ENCODE measurements around the gene KCNMB3.

Gene KCNMB3, protein sequence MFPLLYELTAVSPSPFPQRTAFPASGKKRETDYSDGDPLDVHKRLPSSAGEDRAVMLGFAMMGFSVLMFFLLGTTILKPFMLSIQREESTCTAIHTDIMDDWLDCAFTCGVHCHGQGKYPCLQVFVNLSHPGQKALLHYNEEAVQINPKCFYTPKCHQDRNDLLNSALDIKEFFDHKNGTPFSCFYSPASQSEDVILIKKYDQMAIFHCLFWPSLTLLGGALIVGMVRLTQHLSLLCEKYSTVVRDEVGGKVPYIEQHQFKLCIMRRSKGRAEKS

DNA sequence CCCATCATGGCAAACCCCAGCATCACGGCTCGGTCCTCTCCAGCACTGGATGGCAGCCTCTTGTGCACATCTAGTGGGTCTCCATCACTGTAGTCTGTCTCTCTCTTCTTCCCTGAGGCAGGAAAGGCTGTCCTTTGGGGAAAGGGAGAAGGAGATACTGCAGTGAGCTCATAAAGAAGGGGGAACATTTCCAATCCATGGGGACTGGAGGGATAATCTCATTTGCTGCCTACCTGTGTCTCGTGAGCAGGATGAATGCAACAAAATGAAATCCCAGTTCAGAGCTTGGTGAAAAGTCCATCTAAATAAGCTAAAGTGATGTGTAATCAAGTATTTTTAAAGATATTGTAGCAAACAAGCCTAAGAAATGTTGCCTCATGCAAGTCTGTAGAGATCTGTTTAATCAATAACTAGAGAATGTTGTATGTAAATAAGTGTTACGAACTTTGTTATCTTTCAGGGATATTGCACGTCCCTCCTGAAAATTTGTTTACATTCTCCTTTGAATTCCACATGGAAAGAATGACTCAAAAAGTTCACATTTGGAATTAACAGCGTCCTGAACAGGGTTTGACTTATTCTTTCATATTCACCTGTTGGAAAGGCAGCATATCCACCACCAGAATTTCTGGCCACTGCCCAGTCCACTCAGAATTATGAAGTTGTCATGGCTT, at the start of gene KCNMB3:
Gene KCNMB3 (minus strand): TSS at position 312 of the 674 bp plus-strand sequence. CDS start 124 bp downstream, at position 188.
- ChIA-PET POLR2A (no interaction called here), CTCF (no interaction called here)
- Histone ChIP-seq H3K27ac (ENCODE audit: extremely low read depth, low read depth, low read length) (no peak within 1 kb of the TSS), H3K36me3 (ENCODE audit: control insufficient read depth in 2 of 2, insufficient read depth in 1 of 2, low read length in 2 of 2) (peaks cover 0 to 18% of the 10 kb centered on the region in 2 experiments; a peak in 1 of 3 replicates), H3K4me1 (ENCODE audit: control insufficient read depth, insufficient read depth, low read length) (no peaks in the 10 kb centered on the region), H3K4me3 (ENCODE audit: low read depth, low read length) (no peak within 1 kb of the TSS), H3K9me3 (ENCODE audit: control insufficient read depth, insufficient read depth, low read depth, low read length) (no peaks in the 10 kb centered on the region)
- TF ChIP-seq ZNF530 (tag by site-specific recombination; IDR thresholded peaks at IDR 0.05; ENCODE audit: low read depth) (no peak), SP3 (tag by site-specific recombination; IDR thresholded peaks at IDR 0.05) (no peak), ZNF600 (tag by site-specific recombination; IDR thresholded peaks at IDR 0.05) (no peak), ZNF214 (tag by site-specific recombination; IDR thresholded peaks at IDR 0.05; ENCODE audit: borderline replicate concordance) (no peak), ZBTB21 (tag by site-specific recombination; IDR thresholded peaks at IDR 0.05) (no peak), ZBTB17 (tag by site-specific recombination; IDR thresholded peaks at IDR 0.05) (no peak), ZFP41 (tag by site-specific recombination; IDR thresholded peaks at IDR 0.05; ENCODE audit: borderline replicate concordance) (no peak)

DNA sequence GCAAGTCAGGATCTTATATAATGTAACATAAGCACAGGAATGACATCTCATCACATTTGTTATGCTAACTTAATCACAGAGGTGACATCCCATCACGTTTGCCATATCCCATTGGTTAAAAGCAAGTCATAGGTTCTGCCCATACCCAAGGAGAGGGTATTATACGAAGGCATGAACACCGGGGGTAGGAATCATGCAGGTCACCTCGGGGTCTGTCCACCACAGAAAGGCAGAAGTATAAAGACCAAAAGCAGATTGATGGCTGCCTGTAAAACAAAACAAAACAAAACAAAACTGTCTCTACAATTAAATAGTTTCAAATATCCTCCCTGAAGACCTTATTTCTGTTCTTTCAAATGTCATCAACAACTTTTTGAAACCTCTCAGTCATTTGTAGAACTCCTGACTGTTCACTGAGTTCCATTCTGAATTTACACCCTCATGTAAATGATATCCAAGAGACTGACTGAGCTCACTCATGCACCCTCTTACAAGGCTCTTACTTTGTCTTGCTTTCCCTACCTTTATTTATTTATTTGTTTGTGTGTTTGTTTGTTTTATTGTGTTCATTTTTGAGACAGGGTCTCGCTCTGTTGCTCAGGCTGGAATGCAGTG, 49.2 kb upstream of the KCNMB3 start:
- ChIA-PET CTCF (interaction anchor here (1.1 kb wide), 1 partner anchor 27 kb away, joined by 3 read pairs; no protein-coding TSS in a partner anchor), POLR2A (no interaction called here)
- H3K4me1 ChIP-seq (ENCODE audit: control insufficient read depth, insufficient read depth, low read length) = no peaks in the 10 kb centered on the region
- no peak overlapping the region for H3K27ac ChIP-seq (ENCODE audit: extremely low read depth, low read depth, low read length)
- no peak overlapping the region for H3K4me3 ChIP-seq (ENCODE audit: low read depth, low read length)
- H3K9me3 ChIP-seq (ENCODE audit: control insufficient read depth, insufficient read depth, low read depth, low read length) = no peaks in the 10 kb centered on the region
- H3K36me3 ChIP-seq (ENCODE audit: control insufficient read depth in 2 of 2, insufficient read depth in 1 of 2, low read length in 2 of 2) = no peaks in the 10 kb centered on the region
- TF ChIP-seq, protein P1, sequence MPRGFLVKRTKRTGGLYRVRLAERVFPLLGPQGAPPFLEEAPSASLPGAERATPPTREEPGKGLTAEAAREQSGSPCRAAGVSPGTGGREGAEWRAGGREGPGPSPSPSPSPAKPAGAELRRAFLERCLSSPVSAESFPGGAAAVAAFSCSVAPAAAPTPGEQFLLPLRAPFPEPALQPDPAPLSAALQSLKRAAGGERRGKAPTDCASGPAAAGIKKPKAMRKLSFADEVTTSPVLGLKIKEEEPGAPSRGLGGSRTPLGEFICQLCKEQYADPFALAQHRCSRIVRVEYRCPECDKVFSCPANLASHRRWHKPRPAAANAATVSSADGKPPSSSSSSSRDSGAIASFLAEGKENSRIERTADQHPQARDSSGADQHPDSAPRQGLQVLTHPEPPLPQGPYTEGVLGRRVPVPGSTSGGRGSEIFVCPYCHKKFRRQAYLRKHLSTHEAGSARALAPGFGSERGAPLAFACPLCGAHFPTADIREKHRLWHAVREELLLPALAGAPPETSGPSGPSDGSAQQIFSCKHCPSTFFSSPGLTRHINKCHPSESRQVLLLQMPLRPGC (tag by site-specific recombination; IDR thresholded peaks at IDR 0.05) = no peak
- no peak for TF ChIP-seq ZNF121 (tag by site-specific recombination; IDR thresholded peaks at IDR 0.05)
- TF ChIP-seq ZNF2 (tag by site-specific recombination; IDR thresholded peaks at IDR 0.05) = no peak
- TF ChIP-seq, protein P2, sequence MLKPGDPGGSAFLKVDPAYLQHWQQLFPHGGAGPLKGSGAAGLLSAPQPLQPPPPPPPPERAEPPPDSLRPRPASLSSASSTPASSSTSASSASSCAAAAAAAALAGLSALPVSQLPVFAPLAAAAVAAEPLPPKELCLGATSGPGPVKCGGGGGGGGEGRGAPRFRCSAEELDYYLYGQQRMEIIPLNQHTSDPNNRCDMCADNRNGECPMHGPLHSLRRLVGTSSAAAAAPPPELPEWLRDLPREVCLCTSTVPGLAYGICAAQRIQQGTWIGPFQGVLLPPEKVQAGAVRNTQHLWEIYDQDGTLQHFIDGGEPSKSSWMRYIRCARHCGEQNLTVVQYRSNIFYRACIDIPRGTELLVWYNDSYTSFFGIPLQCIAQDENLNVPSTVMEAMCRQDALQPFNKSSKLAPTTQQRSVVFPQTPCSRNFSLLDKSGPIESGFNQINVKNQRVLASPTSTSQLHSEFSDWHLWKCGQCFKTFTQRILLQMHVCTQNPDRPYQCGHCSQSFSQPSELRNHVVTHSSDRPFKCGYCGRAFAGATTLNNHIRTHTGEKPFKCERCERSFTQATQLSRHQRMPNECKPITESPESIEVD (tag by site-specific recombination; IDR thresholded peaks at IDR 0.05) = no peak
- TF ChIP-seq ZNF132 (tag by site-specific recombination; IDR thresholded peaks at IDR 0.05; ENCODE audit: borderline replicate concordance) = no peak
- TF ChIP-seq ZNF677 (tag by site-specific recombination; IDR thresholded peaks at IDR 0.05) = no peak
- no peak for TF ChIP-seq HOXA7 (CRISPR knock-in tag; IDR thresholded peaks at IDR 0.05; ENCODE audit: borderline replicate concordance)
- TF ChIP-seq, protein P3, sequence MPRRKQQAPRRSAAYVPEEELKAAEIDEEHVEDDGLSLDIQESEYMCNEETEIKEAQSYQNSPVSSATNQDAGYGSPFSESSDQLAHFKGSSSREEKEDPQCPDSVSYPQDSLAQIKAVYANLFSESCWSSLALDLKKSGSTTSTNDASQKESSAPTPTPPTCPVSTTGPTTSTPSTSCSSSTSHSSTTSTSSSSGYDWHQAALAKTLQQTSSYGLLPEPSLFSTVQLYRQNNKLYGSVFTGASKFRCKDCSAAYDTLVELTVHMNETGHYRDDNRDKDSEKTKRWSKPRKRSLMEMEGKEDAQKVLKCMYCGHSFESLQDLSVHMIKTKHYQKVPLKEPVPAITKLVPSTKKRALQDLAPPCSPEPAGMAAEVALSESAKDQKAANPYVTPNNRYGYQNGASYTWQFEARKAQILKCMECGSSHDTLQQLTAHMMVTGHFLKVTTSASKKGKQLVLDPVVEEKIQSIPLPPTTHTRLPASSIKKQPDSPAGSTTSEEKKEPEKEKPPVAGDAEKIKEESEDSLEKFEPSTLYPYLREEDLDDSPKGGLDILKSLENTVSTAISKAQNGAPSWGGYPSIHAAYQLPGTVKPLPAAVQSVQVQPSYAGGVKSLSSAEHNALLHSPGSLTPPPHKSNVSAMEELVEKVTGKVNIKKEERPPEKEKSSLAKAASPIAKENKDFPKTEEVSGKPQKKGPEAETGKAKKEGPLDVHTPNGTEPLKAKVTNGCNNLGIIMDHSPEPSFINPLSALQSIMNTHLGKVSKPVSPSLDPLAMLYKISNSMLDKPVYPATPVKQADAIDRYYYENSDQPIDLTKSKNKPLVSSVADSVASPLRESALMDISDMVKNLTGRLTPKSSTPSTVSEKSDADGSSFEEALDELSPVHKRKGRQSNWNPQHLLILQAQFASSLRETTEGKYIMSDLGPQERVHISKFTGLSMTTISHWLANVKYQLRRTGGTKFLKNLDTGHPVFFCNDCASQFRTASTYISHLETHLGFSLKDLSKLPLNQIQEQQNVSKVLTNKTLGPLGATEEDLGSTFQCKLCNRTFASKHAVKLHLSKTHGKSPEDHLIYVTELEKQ (tag by site-specific recombination; IDR thresholded peaks at IDR 0.05; ENCODE audit: borderline replicate concordance) = no peak
- no peak for TF ChIP-seq SP2 (tag by site-specific recombination; IDR thresholded peaks at IDR 0.05)
- TF ChIP-seq ZIC2 (tag by site-specific recombination; IDR thresholded peaks at IDR 0.05) = no peak
- no peak for TF ChIP-seq ZNF335 (tag by site-specific recombination; conservative IDR thresholded peaks at IDR 0.05)
- TF ChIP-seq, protein P4, sequence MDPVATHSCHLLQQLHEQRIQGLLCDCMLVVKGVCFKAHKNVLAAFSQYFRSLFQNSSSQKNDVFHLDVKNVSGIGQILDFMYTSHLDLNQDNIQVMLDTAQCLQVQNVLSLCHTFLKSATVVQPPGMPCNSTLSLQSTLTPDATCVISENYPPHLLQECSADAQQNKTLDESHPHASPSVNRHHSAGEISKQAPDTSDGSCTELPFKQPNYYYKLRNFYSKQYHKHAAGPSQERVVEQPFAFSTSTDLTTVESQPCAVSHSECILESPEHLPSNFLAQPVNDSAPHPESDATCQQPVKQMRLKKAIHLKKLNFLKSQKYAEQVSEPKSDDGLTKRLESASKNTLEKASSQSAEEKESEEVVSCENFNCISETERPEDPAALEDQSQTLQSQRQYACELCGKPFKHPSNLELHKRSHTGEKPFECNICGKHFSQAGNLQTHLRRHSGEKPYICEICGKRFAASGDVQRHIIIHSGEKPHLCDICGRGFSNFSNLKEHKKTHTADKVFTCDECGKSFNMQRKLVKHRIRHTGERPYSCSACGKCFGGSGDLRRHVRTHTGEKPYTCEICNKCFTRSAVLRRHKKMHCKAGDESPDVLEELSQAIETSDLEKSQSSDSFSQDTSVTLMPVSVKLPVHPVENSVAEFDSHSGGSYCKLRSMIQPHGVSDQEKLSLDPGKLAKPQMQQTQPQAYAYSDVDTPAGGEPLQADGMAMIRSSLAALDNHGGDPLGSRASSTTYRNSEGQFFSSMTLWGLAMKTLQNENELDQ (tag by site-specific recombination; IDR thresholded peaks at IDR 0.05; ENCODE audit: low read depth) = no peak
- TF ChIP-seq, protein P5, sequence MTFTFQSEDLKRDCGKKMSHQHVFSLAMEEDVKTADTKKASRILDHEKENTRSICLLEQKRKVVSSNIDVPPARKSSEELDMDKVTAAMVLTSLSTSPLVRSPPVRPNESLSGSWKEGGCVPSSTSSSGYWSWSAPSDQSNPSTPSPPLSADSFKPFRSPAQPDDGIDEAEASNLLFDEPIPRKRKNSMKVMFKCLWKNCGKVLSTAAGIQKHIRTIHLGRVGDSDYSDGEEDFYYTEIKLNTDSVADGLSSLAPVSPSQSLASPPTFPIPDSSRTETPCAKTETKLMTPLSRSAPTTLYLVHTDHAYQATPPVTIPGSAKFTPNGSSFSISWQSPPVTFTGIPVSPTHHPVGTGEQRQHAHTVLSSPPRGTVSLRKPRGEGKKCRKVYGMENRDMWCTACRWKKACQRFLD (tag by site-specific recombination; IDR thresholded peaks at IDR 0.05) = no peak
- TF ChIP-seq, protein P6, sequence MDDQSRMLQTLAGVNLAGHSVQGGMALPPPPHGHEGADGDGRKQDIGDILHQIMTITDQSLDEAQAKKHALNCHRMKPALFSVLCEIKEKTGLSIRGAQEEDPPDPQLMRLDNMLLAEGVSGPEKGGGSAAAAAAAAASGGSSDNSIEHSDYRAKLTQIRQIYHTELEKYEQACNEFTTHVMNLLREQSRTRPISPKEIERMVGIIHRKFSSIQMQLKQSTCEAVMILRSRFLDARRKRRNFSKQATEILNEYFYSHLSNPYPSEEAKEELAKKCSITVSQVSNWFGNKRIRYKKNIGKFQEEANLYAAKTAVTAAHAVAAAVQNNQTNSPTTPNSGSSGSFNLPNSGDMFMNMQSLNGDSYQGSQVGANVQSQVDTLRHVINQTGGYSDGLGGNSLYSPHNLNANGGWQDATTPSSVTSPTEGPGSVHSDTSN (CRISPR knock-in tag; IDR thresholded peaks at IDR 0.05) = no peak
